ENCODE measurements around the gene NXT1.

GRCh38 chr20:23308024-23308423 lies 42.6 kb upstream of the NXT1 start:
- TF ChIP-seq CTCF (IDR thresholded peaks at IDR 0.05) (no peak), POLR2A (IDR thresholded peaks at IDR 0.05) (no peak), POLR2AphosphoS5 (IDR thresholded peaks at IDR 0.05) (no peak), EP300 (IDR thresholded peaks at IDR 0.05) (no peak)

Measured in gastroesophageal sphincter (tissue), 3 donors.